B cell (primary cell): ENCODE measurements around the gene HOXB6.

Source experiments
- EZH2 ChIP-seq: IDR thresholded peaks from 2 replicates; pipeline ENCODE4 v1.6.1; 2012; ENCODE audit warnings: borderline replicate concordance, low read depth, mild to moderate bottlenecking, moderate library complexity, low read length; ENCODE audit not compliant: insufficient read depth, poor library complexity, severe bottlenecking
- TF ChIP-seq, protein P1 (sequence below): fragments of 200-600 bp; IDR thresholded peaks from one replicate; pipeline ENCODE4 v1.8.0; 2022; ENCODE audit warnings: antibody characterized with exemption, mild to moderate bottlenecking

DNA sequence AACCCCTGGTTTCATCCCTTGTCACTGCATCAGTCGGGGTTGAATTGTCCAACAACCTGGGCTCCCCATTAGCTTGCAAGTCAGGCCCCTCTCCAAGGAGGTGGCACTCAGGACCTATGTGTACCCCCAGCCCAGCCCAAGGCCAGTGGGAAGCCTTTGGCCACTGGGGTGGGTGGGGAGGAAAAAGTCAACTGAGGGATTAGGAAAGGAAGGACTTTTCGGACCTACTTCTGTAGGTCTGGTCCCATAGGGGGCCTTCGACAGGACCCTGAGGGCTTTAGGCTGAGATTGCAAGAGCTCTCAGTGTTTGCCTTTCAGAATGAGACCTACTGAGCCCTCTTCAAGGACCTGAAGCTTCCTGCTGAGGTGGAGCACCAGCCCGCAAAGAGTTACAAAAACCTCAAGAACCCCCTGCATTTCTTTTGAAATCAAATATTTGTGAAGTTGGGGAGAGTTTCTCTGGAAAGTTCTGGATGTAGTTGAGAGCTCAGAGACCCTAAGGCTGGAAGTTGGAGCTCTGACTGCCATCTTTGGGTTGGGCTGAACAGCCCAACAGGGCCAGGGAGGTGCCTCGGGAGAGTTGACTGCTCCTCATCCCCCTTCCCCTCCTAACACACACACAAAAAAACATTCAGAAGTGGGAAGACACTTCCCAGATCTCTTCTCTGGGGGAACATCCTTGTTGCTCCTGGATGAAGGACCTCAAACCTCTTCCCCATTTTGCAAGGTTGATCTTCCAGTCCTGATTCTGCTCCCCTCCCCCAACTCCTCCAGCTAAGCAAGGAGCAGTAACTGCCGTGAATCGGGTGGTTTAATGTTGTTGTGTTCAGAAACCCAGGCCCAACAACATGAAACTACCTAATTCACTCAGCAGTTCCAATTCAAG is 27.1 kb upstream of the HOXB6 start:
- TF ChIP-seq, protein P1, sequence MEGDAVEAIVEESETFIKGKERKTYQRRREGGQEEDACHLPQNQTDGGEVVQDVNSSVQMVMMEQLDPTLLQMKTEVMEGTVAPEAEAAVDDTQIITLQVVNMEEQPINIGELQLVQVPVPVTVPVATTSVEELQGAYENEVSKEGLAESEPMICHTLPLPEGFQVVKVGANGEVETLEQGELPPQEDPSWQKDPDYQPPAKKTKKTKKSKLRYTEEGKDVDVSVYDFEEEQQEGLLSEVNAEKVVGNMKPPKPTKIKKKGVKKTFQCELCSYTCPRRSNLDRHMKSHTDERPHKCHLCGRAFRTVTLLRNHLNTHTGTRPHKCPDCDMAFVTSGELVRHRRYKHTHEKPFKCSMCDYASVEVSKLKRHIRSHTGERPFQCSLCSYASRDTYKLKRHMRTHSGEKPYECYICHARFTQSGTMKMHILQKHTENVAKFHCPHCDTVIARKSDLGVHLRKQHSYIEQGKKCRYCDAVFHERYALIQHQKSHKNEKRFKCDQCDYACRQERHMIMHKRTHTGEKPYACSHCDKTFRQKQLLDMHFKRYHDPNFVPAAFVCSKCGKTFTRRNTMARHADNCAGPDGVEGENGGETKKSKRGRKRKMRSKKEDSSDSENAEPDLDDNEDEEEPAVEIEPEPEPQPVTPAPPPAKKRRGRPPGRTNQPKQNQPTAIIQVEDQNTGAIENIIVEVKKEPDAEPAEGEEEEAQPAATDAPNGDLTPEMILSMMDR: no peak
- no peak for TF ChIP-seq EZH2
